Measurements from ENCODE around the gene AVPR1B.

- TF ChIP-seq HCFC1 (IDR thresholded peaks at IDR 0.05; ENCODE audit: low read depth, low read length) (no peak), ZFP36 (IDR thresholded peaks at IDR 0.05; ENCODE audit: borderline replicate concordance, low read depth, low read length, partially characterized antibody) (no peak), NFRKB (IDR thresholded peaks at IDR 0.05) (no peak), STAT6 (CRISPR knock-in tag; IDR thresholded peaks at IDR 0.05; ENCODE audit: borderline replicate concordance) (no peak)
Measured at GRCh38 chr1:206112600-206113301, 4.4 kb downstream of the AVPR1B start.
